Neural crest cell (in vitro differentiated cells): Measurements from ENCODE around the gene RHEX. TPM values are rescaled to one million over a fixed set of nuclear protein-coding genes. Genes with fewer than 3 reads are reported as not detected.

Source experiments
- DNase-seq: peaks from one replicate; pipeline ENCODE4 v3.0.0; 2021; ENCODE audit warnings: low read depth, mixed read lengths, low spot score
- H3K27ac Mint-ChIP-seq: one replicate; pipeline ENCODE4 v1.8.0; 2021; ENCODE audit warnings: mild to moderate bottlenecking, mixed read lengths; ENCODE audit not compliant: unreplicated experiment
- H3K27me3 Mint-ChIP-seq: 2 replicates; pipeline ENCODE4 v1.8.0; 2021; ENCODE audit warnings: low read depth, mild to moderate bottlenecking, mixed read lengths
- H3K36me3 Mint-ChIP-seq: 2 replicates; pipeline ENCODE4 v1.8.0; 2021; ENCODE audit warnings: low read depth, mild to moderate bottlenecking, mixed read lengths
- H3K4me1 Mint-ChIP-seq: 2 replicates; pipeline ENCODE4 v1.8.0; 2021; ENCODE audit warnings: mixed read lengths
- H3K4me3 Mint-ChIP-seq: one replicate; pipeline ENCODE4 v1.8.0; 2021; ENCODE audit warnings: mild to moderate bottlenecking, mixed read lengths
- H3K9me3 Mint-ChIP-seq: 2 replicates; pipeline ENCODE4 v1.8.0; 2021; ENCODE audit warnings: mixed read lengths
- CTCF ChIP-seq: fragments of 200-600 bp; sonication (generic); conservative IDR thresholded peaks from 2 replicates; pipeline ENCODE4 v1.5.0; 2021; ENCODE audit warnings: antibody characterized with exemption, mild to moderate bottlenecking
- total RNA-seq: library from RNA; stranded (reverse); gene quantifications from 2 replicates; pipeline ENCODE4 v1.2.1, GENCODE V29; 2021

Gene RHEX
- total RNA-seq, 1 donor from 2014 or later, result 0.93 TPM

GRCh38 chr1:206022766-206023165 lies 30.2 kb upstream of the RHEX start:
- Mint-ChIP-seq H3K9me3 (peaks cover 9% of the 10 kb centered on the region), H3K36me3 (no peaks in the 10 kb centered on the region), H3K27ac (no peak overlapping the region), H3K4me1 (peaks cover 21% of the 10 kb centered on the region), H3K4me3 (no peak overlapping the region), H3K27me3 (no peaks in the 10 kb centered on the region)
- no peak for TF ChIP-seq CTCF
- DNase-seq, result no peak

- TF ChIP-seq CTCF, result no peak
- no peak for DNase-seq
- Mint-ChIP-seq H3K27me3 (peaks cover 2% of the 10 kb centered on the region), H3K4me3 (no peak within 1 kb of the TSS), H3K9me3 (peaks cover 8% of the 10 kb centered on the region), H3K36me3 (no peaks in the 10 kb centered on the region), H3K4me1 (peaks cover 21% of the 10 kb centered on the region), H3K27ac (no peak within 1 kb of the TSS)
These were observed 29.3 kb upstream of the RHEX start, which contains the start of gene CTSE for GRCh38 chr1:206023695-206024094. TSS of gene CTSE (minus strand) at chr1:206023895. CDS start at chr1:206023791, 104 bp downstream.

GRCh38 chr1:206025283-206025820 lies 27.6 kb upstream of the RHEX start:
- no peak overlapping the region for H3K4me3 Mint-ChIP-seq
- TF ChIP-seq CTCF, result no peak
- no peak for DNase-seq
- H3K27me3 Mint-ChIP-seq, result peaks cover 3% of the 10 kb centered on the region
- peaks cover 21% of the 10 kb centered on the region for H3K4me1 Mint-ChIP-seq
- H3K36me3 Mint-ChIP-seq, result no peaks in the 10 kb centered on the region
- peaks cover 8% of the 10 kb centered on the region for H3K9me3 Mint-ChIP-seq
- H3K27ac Mint-ChIP-seq, result no peak overlapping the region

GRCh38 chr1:206029484-206029883 lies 23.5 kb upstream of the RHEX start:
- peaks cover 22% of the 10 kb centered on the region for H3K4me1 Mint-ChIP-seq
- no peak for TF ChIP-seq CTCF
- H3K36me3 Mint-ChIP-seq, result no peaks in the 10 kb centered on the region
- H3K27ac Mint-ChIP-seq, result no peak overlapping the region
- H3K9me3 Mint-ChIP-seq, result peaks cover 4% of the 10 kb centered on the region
- no peak overlapping the region for H3K4me3 Mint-ChIP-seq
- H3K27me3 Mint-ChIP-seq, result peaks cover 3% of the 10 kb centered on the region
- no peak for DNase-seq

- H3K27me3 Mint-ChIP-seq, result peaks cover 9% of the 10 kb centered on the region
- no peak overlapping the region for H3K27ac Mint-ChIP-seq
- H3K4me1 Mint-ChIP-seq, result peaks cover 20% of the 10 kb centered on the region
- DNase-seq, result no peak
- H3K4me3 Mint-ChIP-seq, result no peak overlapping the region
- H3K9me3 Mint-ChIP-seq, result peaks cover 4% of the 10 kb centered on the region
- TF ChIP-seq CTCF, result no peak
- H3K36me3 Mint-ChIP-seq, result no peaks in the 10 kb centered on the region
These were observed 22.8 kb upstream of the RHEX start for GRCh38 chr1:206030191-206030590.
